ENCODE measurements around the gene DDB1. TPM values are rescaled to one million over a fixed set of nuclear protein-coding genes. Genes with fewer than 3 reads are reported as not detected.

DDB1 gene
- total RNA-seq, 1 donor from 2014 or later = 218 TPM

- Mint-ChIP-seq H3K36me3 (ENCODE audit: low read depth) (peaks cover 83% of the 10 kb centered on the region), H3K27ac (peak overlapping the region; percentile 76), H3K4me3 (no peak overlapping the region), H3K9me3 (no peaks in the 10 kb centered on the region), H3K27me3 (no peaks in the 10 kb centered on the region), H3K4me1 (peaks cover 47% of the 10 kb centered on the region)
- intact Hi-C loops (cut with micrococcal nuclease) = loop anchor here (10.0 kb wide), 1 partner anchor 1205 kb away; no protein-coding TSS in a partner anchor
- ChIA-PET POLR2A (interaction anchor here (1.1 to 6.4 kb wide), 2 partner anchors 12 to 43 kb away, joined by 4 to 76 read pairs; partner anchors contain the start of genes CYB561A3, TMEM138 and TMEM216), CTCF (interaction anchor here (0.7 kb wide), 1 partner anchor 36 kb away, joined by 3 read pairs; no protein-coding TSS in a partner anchor)
- ATAC-seq (ENCODE audit: low read depth) = no peak
- DNase-seq = no peak
- no peak for TF ChIP-seq CTCF (IDR thresholded peaks at IDR 0.05)
Observed at GRCh38 chr11:61349916-61350315, 17.0 kb upstream of the DDB1 start.

GRCh38 chr11:61349189-61349751 is 16.4 kb upstream of the DDB1 start:
- POLR2A ChIA-PET = interaction anchor here (1.1 to 6.4 kb wide), 3 partner anchors 9 to 43 kb away, joined by 4 to 76 read pairs (median 13); partner anchors contain the start of genes CYB561A3, TMEM138 and TMEM216

GRCh38 chr11:61347916-61348461 is 15.1 kb upstream of the DDB1 start:
- Mint-ChIP-seq H3K36me3 (ENCODE audit: low read depth) (peaks cover 74% of the 10 kb centered on the region), H3K27ac (peak overlapping the region; percentile 77), H3K27me3 (no peaks in the 10 kb centered on the region), H3K9me3 (no peaks in the 10 kb centered on the region), H3K4me3 (no peak overlapping the region), H3K4me1 (peaks cover 33% of the 10 kb centered on the region)
- ChIA-PET CTCF (interaction anchor here (1.7 kb wide), 1 partner anchor 10 kb away, joined by 5 read pairs; no protein-coding TSS in a partner anchor), POLR2A (interaction anchor here (2.3 to 6.4 kb wide), 2 partner anchors 10 to 14 kb away, joined by 13 to 76 read pairs; partner anchors contain the start of genes CYB561A3 and TMEM138)
- DNase-seq = no peak
- ATAC-seq (ENCODE audit: low read depth) = no peak
- intact Hi-C loops (cut with micrococcal nuclease) = loop anchor here (1.0 kb wide), 1 partner anchor 8 kb away; no protein-coding TSS in a partner anchor
- TF ChIP-seq CTCF (IDR thresholded peaks at IDR 0.05) = no peak

More at GRCh38 chr11:61349189-61349751, 16.4 kb upstream of the DDB1 start:
- Mint-ChIP-seq H3K36me3 (ENCODE audit: low read depth) (peaks cover 84% of the 10 kb centered on the region), H3K9me3 (no peaks in the 10 kb centered on the region), H3K27ac (no peak overlapping the region), H3K4me3 (no peak overlapping the region), H3K4me1 (peaks cover 46% of the 10 kb centered on the region), H3K27me3 (no peaks in the 10 kb centered on the region)
- intact Hi-C loops (cut with micrococcal nuclease) = no loop called here
- ATAC-seq (ENCODE audit: low read depth) (no peak), DNase-seq (no peak)
- TF ChIP-seq CTCF (IDR thresholded peaks at IDR 0.05) = no peak
- CTCF ChIA-PET = interaction anchor here (0.7 kb wide), 1 partner anchor 37 kb away, joined by 3 read pairs; no protein-coding TSS in a partner anchor

GRCh38 chr11:61345954-61346843 is 13.3 kb upstream of the DDB1 start:
- CTCF ChIA-PET = interaction anchor here (0.9 to 2.1 kb wide), 3 partner anchors 10 to 39 kb away, joined by 3 to 7 read pairs (median 7); no protein-coding TSS in a partner anchor
- H3K4me3 Mint-ChIP-seq = no peak overlapping the region
- peaks cover 26% of the 10 kb centered on the region for H3K4me1 Mint-ChIP-seq
- peaks cover 68% of the 10 kb centered on the region for H3K36me3 Mint-ChIP-seq (ENCODE audit: low read depth)
- no peaks in the 10 kb centered on the region for H3K27me3 Mint-ChIP-seq
- H3K27ac Mint-ChIP-seq = peak overlapping the region; percentile 77
- POLR2A ChIA-PET = interaction anchor here (0.6 to 6.4 kb wide), 3 partner anchors 11 to 23 kb away, joined by 3 to 76 read pairs (median 20); partner anchors contain the start of genes CYB561A3 and TMEM138
- intact Hi-C loops (cut with micrococcal nuclease) = no loop called here
- ATAC-seq (ENCODE audit: low read depth) (no peak), DNase-seq (no peak)
- TF ChIP-seq CTCF (IDR thresholded peaks at IDR 0.05) = no peak
- H3K9me3 Mint-ChIP-seq = no peaks in the 10 kb centered on the region

Data from activated B cell treated with CpG ODN at 0.5 μM for 24 hours (primary cell).